D721Med (cell line): ENCODE data around the gene SEMA4A.

Experiments
- DNase-seq: peaks from one replicate; pipeline ENCODE4 v3.0.0; 2011; ENCODE audit warnings: low spot score; ENCODE audit not compliant: insufficient read length
- FAIRE-seq: peaks from 2 replicates; lab custom pipeline; 2011; peaks lifted over from hg19 to GRCh38; lab: Jason Lieb, UNC
- CTCF ChIP-seq: IDR thresholded peaks from 2 replicates; pipeline ENCODE4 v1.5.1; 2012; ENCODE audit warnings: mild to moderate bottlenecking, control low read depth; ENCODE audit not compliant: insufficient read depth; ENCODE audit errors: missing control alignments

SEMA4A gene

GRCh38 chr1:156157966-156158365, 4.6 kb downstream of the SEMA4A start:
- TF ChIP-seq CTCF = no peak
- FAIRE-seq (no peak), DNase-seq (no peak)

GRCh38 chr1:156160000-156160742, 6.8 kb downstream of the SEMA4A start:
- no peak for DNase-seq
- no peak for TF ChIP-seq CTCF
- no peak for FAIRE-seq

- peak; percentile 92 for DNase-seq
- FAIRE-seq = no peak
- TF ChIP-seq CTCF = no peak
These were observed 7.4 kb downstream of the SEMA4A start for GRCh38 chr1:156160743-156161171.

GRCh38 chr1:156162430-156163037, 9.1 kb downstream of the SEMA4A start:
- FAIRE-seq (no peak), DNase-seq (no peak)
- no peak for TF ChIP-seq CTCF

- FAIRE-seq (no peak), DNase-seq (no peak)
- TF ChIP-seq CTCF = no peak
These were observed 10.3 kb downstream of the SEMA4A start for GRCh38 chr1:156163712-156164111.

- FAIRE-seq (no peak), DNase-seq (no peak)
- no peak for TF ChIP-seq CTCF
These were observed 10.9 kb downstream of the SEMA4A start for GRCh38 chr1:156164125-156164831.
